ENCODE data around the gene ANKMY2.

The ANKMY2 gene

GRCh38 chr7:16564023-16564380 lies 81.6 kb downstream of the ANKMY2 start:
- DNase-seq, result no peak

- DNase-seq, result no peak
These were observed 82.1 kb downstream of the ANKMY2 start for GRCh38 chr7:16563281-16564022.

DNA sequence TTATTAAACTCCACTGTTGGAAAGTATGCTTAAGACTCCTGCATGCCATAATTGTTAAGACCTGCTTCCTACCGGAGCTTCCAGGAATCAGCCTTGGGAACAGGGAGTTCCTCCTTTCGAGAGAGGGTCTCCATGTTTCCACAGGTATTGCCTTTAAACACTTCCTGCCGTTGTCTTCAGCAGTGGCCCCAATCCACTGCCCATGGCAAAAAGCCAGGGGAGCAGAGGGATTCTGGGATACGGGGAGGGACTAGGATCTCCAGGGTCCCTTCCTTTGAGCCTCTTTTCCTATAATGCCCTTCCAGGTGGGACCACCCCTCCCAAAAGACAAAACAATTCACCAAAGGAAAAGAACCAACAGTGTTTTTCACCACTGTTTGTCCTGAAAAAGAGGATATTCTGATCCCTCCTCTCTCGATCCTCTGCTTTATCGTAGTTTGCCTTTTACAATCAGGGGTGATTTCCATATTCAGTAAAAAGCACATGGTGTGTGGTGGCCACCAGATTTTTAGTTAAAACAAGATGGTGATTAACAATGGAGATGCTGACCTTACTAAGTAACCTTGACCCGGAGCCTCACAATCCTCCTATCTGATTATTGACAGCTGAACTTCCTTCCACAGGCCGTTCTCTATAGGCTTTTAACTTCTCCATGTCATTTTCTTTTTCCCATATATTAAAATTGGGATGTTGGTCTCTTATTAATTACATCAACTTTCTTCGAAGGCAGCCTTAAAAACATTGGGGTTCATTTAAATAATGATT lies 82.9 kb downstream of the ANKMY2 start:
- no peak for DNase-seq

GRCh38 chr7:16561943-16562342 lies 83.6 kb downstream of the ANKMY2 start:
- no peak for DNase-seq

GRCh38 chr7:16559497-16560179 lies 85.9 kb downstream of the ANKMY2 start:
- DNase-seq, result no peak

DNA sequence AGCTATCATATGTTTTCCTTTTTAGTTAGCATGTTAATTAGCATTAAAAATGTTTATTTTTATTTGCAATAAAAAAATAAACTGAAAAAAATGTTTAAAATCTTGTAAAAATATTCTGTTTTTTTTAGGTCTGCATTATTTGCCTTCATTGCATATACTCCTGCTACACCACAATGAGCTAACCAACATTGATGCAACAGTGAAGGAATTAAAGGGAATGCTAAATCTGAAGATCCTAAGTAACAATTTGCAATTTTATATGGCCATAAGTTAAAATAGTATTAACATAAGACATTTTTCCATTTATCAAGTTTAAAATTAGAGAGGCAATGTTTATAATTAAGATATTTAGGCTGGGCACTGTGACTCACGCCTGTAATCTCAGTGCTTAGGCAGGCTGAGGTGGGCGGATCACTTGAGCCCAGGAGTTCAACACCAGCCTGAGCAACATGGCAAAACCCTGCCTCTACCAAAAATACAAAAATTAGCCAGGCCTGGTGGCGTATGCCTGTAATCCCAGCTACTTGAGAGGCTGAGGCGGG lies 86.7 kb downstream of the ANKMY2 start:
- DNase-seq, result no peak

- DNase-seq, result no peak
These were observed 89.2 kb downstream of the ANKMY2 start for GRCh38 chr7:16556359-16556758.

GRCh38 chr7:16554518-16555236 lies 90.9 kb downstream of the ANKMY2 start:
- DNase-seq, result no peak

DNA sequence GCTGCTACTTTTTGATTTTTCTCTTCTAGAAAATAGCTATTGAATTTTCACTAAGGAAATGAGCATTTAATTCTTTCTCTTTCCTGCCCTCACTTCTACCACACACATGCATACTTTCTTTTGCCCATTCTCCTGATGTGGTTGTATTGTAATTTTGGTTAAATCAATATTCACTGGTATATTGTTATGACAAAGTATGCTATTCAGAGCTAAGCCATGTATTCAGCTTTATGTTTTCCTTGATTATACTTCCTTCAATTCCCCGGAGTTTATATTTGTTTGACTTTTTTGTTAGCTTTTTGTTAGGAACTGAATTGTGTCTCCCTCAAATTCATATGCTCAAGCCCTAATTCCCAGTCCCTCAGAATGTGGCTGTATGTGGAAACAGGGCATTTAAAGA lies 94.9 kb downstream of the ANKMY2 start:
- no peak for DNase-seq

Measured in NCI-H510A treated with DMSO at 0.1 percent for 48 hours (cell line).